AG04449 (cell line): ENCODE measurements around the gene RTTN.

Source experiments
- CTCF ChIA-PET: fragments of 350-600 bp; formaldehyde crosslinking; extraction: SDS; loops from one replicate; lab custom pipeline; 2021; ENCODE audit warnings: antibody characterized with exemption; lab: Yijun Ruan, JAX
- POLR2A ChIA-PET: fragments of 400-600, 350-600 bp; formaldehyde crosslinking; extraction: SDS; loops from one replicate; lab custom pipeline; 2020; ENCODE audit warnings: antibody characterized with exemption, inconsistent platforms; lab: Yijun Ruan, JAX
- DNase-seq: peaks from one replicate; pipeline ENCODE4 v3.0.0-alpha.2; 2010; ENCODE audit warnings: low read depth, low spot score
- H3K4me3 ChIP-seq: 2 replicates; pipeline ENCODE4 v1.5.1; 2011; ENCODE audit warnings: low read depth, mild to moderate bottlenecking, control low read depth, low read length
- CTCF ChIP-seq: IDR thresholded peaks from one replicate; pipeline ENCODE4 v1.5.1; 2011; ENCODE audit warnings: mild to moderate bottlenecking, moderate library complexity, low read length, control low read depth, inconsistent platforms; ENCODE audit not compliant: insufficient read depth; ENCODE audit errors: missing control alignments

The RTTN gene

GRCh38 chr18:69968039-69968438 is 237.4 kb downstream of the RTTN start:
- TF ChIP-seq CTCF: no peak
- ChIA-PET POLR2A (no interaction called here), CTCF (no interaction called here)
- no peak overlapping the region for H3K4me3 ChIP-seq
- no peak for DNase-seq

GRCh38 chr18:69963196-69963595 is 242.3 kb downstream of the RTTN start:
- POLR2A ChIA-PET: no interaction called here
- H3K4me3 ChIP-seq: no peak overlapping the region
- DNase-seq: no peak
- CTCF ChIA-PET: no interaction called here
- TF ChIP-seq CTCF: no peak

- no peak for DNase-seq
- POLR2A ChIA-PET: no interaction called here
- H3K4me3 ChIP-seq: no peak overlapping the region
- CTCF ChIA-PET: no interaction called here
- no peak for TF ChIP-seq CTCF
Observed at GRCh38 chr18:69961718-69962117, 243.8 kb downstream of the RTTN start.

GRCh38 chr18:69958422-69958821 is 247.1 kb downstream of the RTTN start:
- no peak for DNase-seq
- ChIA-PET CTCF (no interaction called here), POLR2A (no interaction called here)
- TF ChIP-seq CTCF: no peak
- no peak overlapping the region for H3K4me3 ChIP-seq

- ChIA-PET POLR2A (no interaction called here), CTCF (no interaction called here)
- H3K4me3 ChIP-seq: no peak overlapping the region
- DNase-seq: no peak
- TF ChIP-seq CTCF: no peak
Observed at GRCh38 chr18:69957747-69958146, 247.7 kb downstream of the RTTN start.

- H3K4me3 ChIP-seq: no peak overlapping the region
- DNase-seq: no peak
- POLR2A ChIA-PET: no interaction called here
- CTCF ChIA-PET: interaction anchor here (0.5 kb wide), 1 partner anchor 493 kb away, joined by 3 read pairs; no protein-coding TSS in a partner anchor
- no peak for TF ChIP-seq CTCF
Observed at GRCh38 chr18:69956665-69957620, 248.5 kb downstream of the RTTN start.
